GM21528 (cell line): Measurements from ENCODE around the gene UCKL1.
"Not testable (repeated sequence)": the region's sequence is repeated elsewhere in the genome, so short reads cannot be mapped to it uniquely, and the experiment has no call there.

Experiments used
- ATAC-seq: cut with Tn5 transposase; IDR thresholded peaks from one replicate; pipeline ENCODE4 v1.9.1; 2021; ENCODE audit warnings: mild to moderate bottlenecking, moderate library complexity; ENCODE audit not compliant: unreplicated experiment, low FRiP score

Gene UCKL1

GRCh38 chr20:63929071-63929470 lies 27.1 kb downstream of the UCKL1 start:
- ATAC-seq: no peak

GRCh38 chr20:63926298-63926697 lies 29.9 kb downstream of the UCKL1 start:
- ATAC-seq: no peak

GRCh38 chr20:63924241-63924640 lies 32.0 kb downstream of the UCKL1 start:
- no peak for ATAC-seq

GRCh38 chr20:63923651-63924050 lies 32.6 kb downstream of the UCKL1 start:
- ATAC-seq: no peak

GRCh38 chr20:63920226-63920625 lies 36.0 kb downstream of the UCKL1 start:
- no peak for ATAC-seq

GRCh38 chr20:63919130-63919529 lies 37.1 kb downstream of the UCKL1 start:
- no peak for ATAC-seq

- no peak for ATAC-seq
These were observed 38.4 kb downstream of the UCKL1 start for GRCh38 chr20:63917811-63918210.

- not testable (repeated sequence) for ATAC-seq
These were observed 39.8 kb downstream of the UCKL1 start for GRCh38 chr20:63916371-63916939.

- ATAC-seq: no peak
These were observed 40.7 kb downstream of the UCKL1 start for GRCh38 chr20:63915471-63915870.

- no peak for ATAC-seq
These were observed 42.4 kb downstream of the UCKL1 start for GRCh38 chr20:63913768-63914167.

GRCh38 chr20:63911176-63911575 lies 45.0 kb downstream of the UCKL1 start:
- no peak for ATAC-seq

GRCh38 chr20:63908008-63908682 lies 48.1 kb downstream of the UCKL1 start:
- ATAC-seq: no peak

GRCh38 chr20:63903796-63904561 lies 52.2 kb downstream of the UCKL1 start:
- ATAC-seq: no peak

- ATAC-seq: no peak
These were observed 55.8 kb downstream of the UCKL1 start for GRCh38 chr20:63900413-63900812.

GRCh38 chr20:63898882-63899558 lies 57.2 kb downstream of the UCKL1 start:
- no peak for ATAC-seq

GRCh38 chr20:63897978-63898561 lies 58.1 kb downstream of the UCKL1 start:
- ATAC-seq: no peak

GRCh38 chr20:63896264-63897105 lies 59.7 kb downstream of the UCKL1 start:
- ATAC-seq: no peak

GRCh38 chr20:63895952-63896263 lies 60.3 kb downstream of the UCKL1 start:
- ATAC-seq: no peak

- no peak for ATAC-seq
These were observed 60.8 kb downstream of the UCKL1 start for GRCh38 chr20:63895202-63895951.
